B cell (primary cell): Measurements from ENCODE around the gene DSCAML1. TPM values are rescaled to one million over a fixed set of nuclear protein-coding genes. Genes with fewer than 3 reads are reported as not detected.

Experiments
- ATAC-seq: fragments of 200-7000 bp; cut with Tn5 transposase; one replicate; pipeline ENCODE4 v1.10.0; 2021; ENCODE audit warnings: low read depth, mild to moderate bottlenecking, moderate number of reproducible peaks, moderate library complexity
- CTCF ChIA-PET: fragments of 350-600 bp; sonication (Branson Sonifier 250); formaldehyde crosslinking; loops from one replicate; lab custom pipeline; 2021; ENCODE audit warnings: antibody characterized with exemption, inconsistent platforms; lab: Charles Lee
- POLR2A ChIA-PET: fragments of 350-600 bp; sonication (Branson Sonifier 250); formaldehyde crosslinking; loops from one replicate; lab custom pipeline; 2021; ENCODE audit warnings: antibody characterized with exemption; lab: Charles Lee
- DNase-seq: peaks from one replicate; pipeline ENCODE4 v3.0.0; 2013
- H2AFZ ChIP-seq: 2 replicates; pipeline ENCODE4 v1.6.1; 2012; ENCODE audit warnings: mild to moderate bottlenecking, low read depth, low read length; ENCODE audit not compliant: insufficient read depth, poor library complexity, severe bottlenecking
- H3K27ac ChIP-seq, 2 donors: 1 replicate in 1 of 2; 2 replicates in 1 of 2; pipeline ENCODE4 v1.5.1; 2012 to 2013; ENCODE audit warnings: low read length in 2 of 2, mild to moderate bottlenecking in 2 of 2, moderate library complexity in 1 of 2
- H3K27me3 ChIP-seq, 4 experiments: fragments of 200-600 bp in 1 of 4; sonication (generic) in 1 of 4; replicated peaks in 1 of 4; 1 replicate in 2 of 4; 2 replicates in 2 of 4; pipeline versions ENCODE4 v1.6.1 to v1.7.0; 2013 to 2016; ENCODE audit warnings: low read length in 3 of 4, mild to moderate bottlenecking in 2 of 4, mixed read lengths in 1 of 4, moderate library complexity in 1 of 4; ENCODE audit not compliant: insufficient read depth in 4 of 4, control insufficient read depth in 3 of 4; ENCODE audit errors: control extremely low read depth in 1 of 4
- H3K36me3 ChIP-seq, 2 experiments: replicated peaks in 1 of 2; 1 replicate in 1 of 2; 2 replicates in 1 of 2; pipeline versions ENCODE4 v1.6.1 to v1.7.1; 2013; ENCODE audit warnings: low read length in 1 of 2; ENCODE audit not compliant: insufficient read depth in 2 of 2, control insufficient read depth in 1 of 2; ENCODE audit errors: control extremely low read depth in 1 of 2, extremely low read depth in 1 of 2
- H3K4me1 ChIP-seq, 2 donors: fragments of 200-600 bp in 1 of 2; sonication (generic) in 1 of 2; 1 replicate in 1 of 2; 2 replicates in 1 of 2; pipeline versions ENCODE4 v1.5.1 to v1.6.1; 2013 to 2017; ENCODE audit warnings: low read length in 2 of 2; ENCODE audit not compliant: control insufficient read depth in 2 of 2, insufficient read depth in 2 of 2
- H3K4me2 ChIP-seq: replicated peaks from 2 replicates; pipeline ENCODE3; 2012; ENCODE audit warnings: mild to moderate bottlenecking, low read depth, low read length; ENCODE audit not compliant: poor library complexity, severe bottlenecking
- H3K4me3 ChIP-seq, 5 experiments: fragments of 200-600 bp in 1 of 5; sonication (generic) in 1 of 5; 1 replicate in 3 of 5; 2 replicates in 2 of 5; pipeline versions ENCODE4 v1.5.1 to v1.7.0; 2011 to 2016; ENCODE audit warnings: low read length in 4 of 5, mild to moderate bottlenecking in 4 of 5, low read depth in 2 of 5, control low read depth in 1 of 5, moderate library complexity in 1 of 5; ENCODE audit not compliant: insufficient read depth in 1 of 5; ENCODE audit errors: control extremely low read depth in 1 of 5, extremely low read depth in 1 of 5
- H3K79me2 ChIP-seq: fragments of 200-600 bp; sonication (generic); one replicate; pipeline ENCODE4 v1.6.0; 2016; ENCODE audit warnings: low read length; ENCODE audit not compliant: control insufficient read depth, insufficient read depth
- H3K9ac ChIP-seq: fragments of 200-600 bp; sonication (generic); 2 replicates; pipeline ENCODE4 v1.6.1; 2017; ENCODE audit warnings: mild to moderate bottlenecking, low read length, moderate library complexity
- H3K9me3 ChIP-seq, 3 donors: one replicate each; pipeline versions ENCODE4 v1.6.1 to v1.7.1; 2013; ENCODE audit warnings: low read length in 2 of 3; ENCODE audit not compliant: control insufficient read depth in 2 of 3, insufficient read depth in 1 of 3; ENCODE audit errors: control extremely low read depth in 1 of 3
- H4K20me1 ChIP-seq: 2 replicates; pipeline ENCODE4 v1.6.0; 2012; ENCODE audit warnings: mild to moderate bottlenecking, low read length; ENCODE audit not compliant: insufficient read depth, control insufficient read depth, poor library complexity, severe bottlenecking
- H3K27ac Mint-ChIP-seq: one replicate; pipeline ENCODE4 v1.8.0; 2021; ENCODE audit warnings: mixed read lengths
- H3K27me3 Mint-ChIP-seq: one replicate; pipeline ENCODE4 v1.8.0; 2021; ENCODE audit warnings: mixed read lengths
- H3K4me1 Mint-ChIP-seq: one replicate; pipeline ENCODE4 v1.8.0; 2021; ENCODE audit warnings: mixed read lengths
- H3K4me3 Mint-ChIP-seq: one replicate; pipeline ENCODE4 v1.8.0; 2021; ENCODE audit warnings: mixed read lengths
- H3K9me3 Mint-ChIP-seq: one replicate; pipeline ENCODE4 v1.8.0; 2022; ENCODE audit warnings: mixed read lengths; ENCODE audit not compliant: insufficient read depth
- CTCF ChIP-seq: fragments of 200-600 bp; IDR thresholded peaks from one replicate; pipeline ENCODE4 v1.8.0; 2022; ENCODE audit warnings: antibody characterized with exemption, mild to moderate bottlenecking
- EZH2 ChIP-seq: IDR thresholded peaks from 2 replicates; pipeline ENCODE4 v1.6.1; 2012; ENCODE audit warnings: borderline replicate concordance, low read depth, mild to moderate bottlenecking, moderate library complexity, low read length; ENCODE audit not compliant: insufficient read depth, poor library complexity, severe bottlenecking
- WGBS: methylation state at CpG from one replicate; pipeline ENCODE4 v1.1.5; 2013; ENCODE audit warnings: missing lambda C conversion rate; ENCODE audit not compliant: insufficient coverage; 5-methylcytosine and 5-hydroxymethylcytosine counted together
- intact Hi-C: fragments of 100-400 bp; cut with micrococcal nuclease; formaldehyde crosslinking; loops from one replicate; pipeline ENCODE4 v1.10.0; 2022
- polyA plus RNA-seq: library from polyadenylated mRNA; depleted of rRNA; stranded (reverse); fragments of >200 nt; gene quantifications from 2 replicates; pipeline ENCODE4 v1.2.3, GENCODE V29; 2012
- total RNA-seq, 2 donors: library from RNA; stranded (reverse); fragments of 120-200 nt in 1 of 2; gene quantifications; 1 replicate in 1 of 2; 2 replicates in 1 of 2; pipeline versions ENCODE4 v1.2.3 to v1.2.4, GENCODE V29; 2013 to 2022

The DSCAML1 gene
- total and polyA plus RNA-seq, 2 donors (not counting 1 experiment from before 2014, with no cell fraction given): 1.2 to 6.2 TPM

- 41% methylated on average over 4 of the region's 6 CpGs for WGBS
- TF ChIP-seq CTCF (no peak), EZH2 (no peak)
- DNase-seq: no peak
Measured at GRCh38 chr11:117595440-117595839, 201.6 kb downstream of the DSCAML1 start.

GRCh38 chr11:117594721-117595120, 202.3 kb downstream of the DSCAML1 start:
- H3K9me3 Mint-ChIP-seq: no peaks in the 10 kb centered on the region
- Histone ChIP-seq H3K9ac (no peak overlapping the region), H4K20me1 (no peaks in the 10 kb centered on the region), H3K4me2 (no peak overlapping the region), H2AFZ (no peak overlapping the region), H3K79me2 (no peaks in the 10 kb centered on the region), H3K9me3 (no peaks in the 10 kb centered on the region), H3K27ac (no peak overlapping the region), H3K4me3 (no peak overlapping the region), H3K27me3 (peaks cover 0 to 6% (median 2%) of the 10 kb centered on the region in 4 experiments), H3K4me1 (no peaks in the 10 kb centered on the region), H3K36me3 (no peaks in the 10 kb centered on the region)
- TF ChIP-seq EZH2 (no peak), CTCF (no peak)
- H3K4me3 Mint-ChIP-seq: no peak overlapping the region
- intact Hi-C loops: no loop called here
- peaks cover 25% of the 10 kb centered on the region for H3K27me3 Mint-ChIP-seq
- WGBS: no CpG with 5 or more reads among the region's 1 CpG
- no peaks in the 10 kb centered on the region for H3K4me1 Mint-ChIP-seq
- H3K27ac Mint-ChIP-seq: no peak overlapping the region
- DNase-seq: no peak
- ChIA-PET POLR2A (no interaction called here), CTCF (no interaction called here)
- no peak for ATAC-seq

More at GRCh38 chr11:117595440-117595839, 201.6 kb downstream of the DSCAML1 start:
- H3K27ac ChIP-seq: no peak overlapping the region
- no peaks in the 10 kb centered on the region for H3K36me3 ChIP-seq
- no peak overlapping the region for H3K4me3 Mint-ChIP-seq
- intact Hi-C loops: no loop called here
- no peak overlapping the region for H3K9ac ChIP-seq
- no peaks in the 10 kb centered on the region for H3K9me3 Mint-ChIP-seq
- no peaks in the 10 kb centered on the region for H3K4me1 ChIP-seq
- peaks cover 27% of the 10 kb centered on the region for H3K27me3 Mint-ChIP-seq
- no peaks in the 10 kb centered on the region for H3K79me2 ChIP-seq
- peaks cover 0 to 7% (median 3%) of the 10 kb centered on the region in 4 experiments for H3K27me3 ChIP-seq
- H2AFZ ChIP-seq: no peak overlapping the region
- ATAC-seq: no peak
- CTCF ChIA-PET: no interaction called here
- no peak overlapping the region for H3K4me2 ChIP-seq
- H3K27ac Mint-ChIP-seq: no peak overlapping the region
- H3K4me1 Mint-ChIP-seq: no peaks in the 10 kb centered on the region
- POLR2A ChIA-PET: no interaction called here
- peaks cover 0 to 3% (median 0%) of the 10 kb centered on the region in 3 donors for H3K9me3 ChIP-seq
- H4K20me1 ChIP-seq: no peaks in the 10 kb centered on the region
- no peak overlapping the region for H3K4me3 ChIP-seq
